Bronchial epithelial cell (primary cell): ENCODE measurements around the gene KRT31. TPM values are rescaled to one million over a fixed set of nuclear protein-coding genes. Genes with fewer than 3 reads are reported as not detected.

Source experiments
- DNase-seq: peaks from one replicate; pipeline ENCODE4 v3.0.0-alpha.2; 2010; ENCODE audit warnings: low read depth
- FAIRE-seq: peaks from 2 replicates; lab custom pipeline; 2011; peaks lifted over from hg19 to GRCh38; lab: Jason Lieb, UNC
- H3K27me3 ChIP-seq: 2 replicates; pipeline ENCODE4 v1.5.1; 2011; ENCODE audit warnings: low read length; ENCODE audit not compliant: control insufficient read depth, insufficient read depth
- H3K36me3 ChIP-seq: 2 replicates; pipeline ENCODE4 v1.5.1; 2011; ENCODE audit warnings: low read length; ENCODE audit not compliant: control insufficient read depth, insufficient read depth
- H3K4me3 ChIP-seq: 2 replicates; pipeline ENCODE4 v1.5.1; 2011; ENCODE audit warnings: mild to moderate bottlenecking, low read depth, low read length, control low read depth
- total RNA-seq: library from RNA; depleted of rRNA; stranded (reverse); fragments of >200 nt; gene quantifications from 2 replicates; pipeline ENCODE4 v1.2.1, GENCODE V29; 2014
- TF ChIP-seq, protein P1 (sequence below): IDR thresholded peaks from 2 replicates; pipeline ENCODE4 v1.5.1; 2011; ENCODE audit warnings: mild to moderate bottlenecking, moderate library complexity, low read length, control low read depth, inconsistent platforms; ENCODE audit not compliant: insufficient read depth, severe bottlenecking

KRT31 gene
- total RNA-seq, 1 donor from 2014 or later = not detected

DNA sequence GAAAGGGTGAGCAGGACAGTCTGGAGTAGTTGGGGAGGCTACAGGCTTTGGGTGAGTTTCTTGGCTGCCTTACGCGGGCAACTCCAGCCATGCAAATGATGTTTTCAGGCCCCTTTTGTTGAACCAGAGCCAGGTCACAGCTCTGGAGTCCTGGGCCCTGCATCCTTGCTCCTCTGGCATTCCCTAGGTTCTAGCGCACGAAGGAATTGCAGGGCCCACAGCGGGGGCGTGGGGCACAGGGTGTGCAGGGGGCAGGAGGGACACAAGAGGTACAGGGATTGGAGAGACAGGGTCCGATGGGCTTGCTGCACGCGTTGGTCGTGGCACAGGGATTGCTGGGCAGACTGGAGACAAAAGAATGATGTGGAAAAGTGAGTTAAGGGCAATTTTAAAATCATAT is 3.6 kb downstream of the KRT31 start:
- Histone ChIP-seq H3K36me3 (no peaks in the 10 kb centered on the region), H3K4me3 (no peak overlapping the region), H3K27me3 (no peaks in the 10 kb centered on the region)
- no peak for DNase-seq
- TF ChIP-seq, protein P1, sequence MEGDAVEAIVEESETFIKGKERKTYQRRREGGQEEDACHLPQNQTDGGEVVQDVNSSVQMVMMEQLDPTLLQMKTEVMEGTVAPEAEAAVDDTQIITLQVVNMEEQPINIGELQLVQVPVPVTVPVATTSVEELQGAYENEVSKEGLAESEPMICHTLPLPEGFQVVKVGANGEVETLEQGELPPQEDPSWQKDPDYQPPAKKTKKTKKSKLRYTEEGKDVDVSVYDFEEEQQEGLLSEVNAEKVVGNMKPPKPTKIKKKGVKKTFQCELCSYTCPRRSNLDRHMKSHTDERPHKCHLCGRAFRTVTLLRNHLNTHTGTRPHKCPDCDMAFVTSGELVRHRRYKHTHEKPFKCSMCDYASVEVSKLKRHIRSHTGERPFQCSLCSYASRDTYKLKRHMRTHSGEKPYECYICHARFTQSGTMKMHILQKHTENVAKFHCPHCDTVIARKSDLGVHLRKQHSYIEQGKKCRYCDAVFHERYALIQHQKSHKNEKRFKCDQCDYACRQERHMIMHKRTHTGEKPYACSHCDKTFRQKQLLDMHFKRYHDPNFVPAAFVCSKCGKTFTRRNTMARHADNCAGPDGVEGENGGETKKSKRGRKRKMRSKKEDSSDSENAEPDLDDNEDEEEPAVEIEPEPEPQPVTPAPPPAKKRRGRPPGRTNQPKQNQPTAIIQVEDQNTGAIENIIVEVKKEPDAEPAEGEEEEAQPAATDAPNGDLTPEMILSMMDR = no peak
- FAIRE-seq = no peak

DNA sequence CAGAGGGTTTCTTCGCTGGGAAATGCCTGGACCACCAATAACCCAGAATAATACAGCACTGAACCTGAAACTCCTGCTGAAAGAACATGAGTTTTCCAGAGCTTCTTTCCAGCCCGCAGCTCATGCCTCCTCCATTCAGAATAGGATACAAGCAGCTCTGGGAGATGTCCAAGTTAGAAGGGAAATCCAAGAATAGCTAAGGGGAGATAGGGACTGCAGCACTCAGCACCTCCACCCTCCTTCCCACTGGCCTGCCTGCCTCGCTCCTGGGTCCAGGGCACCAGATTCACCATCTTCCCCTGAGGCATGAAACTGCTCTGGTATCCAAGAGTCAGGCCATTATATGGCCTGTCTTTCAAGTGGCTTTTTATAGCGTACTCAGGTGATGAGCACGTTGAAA is 4.1 kb downstream of the KRT31 start:
- FAIRE-seq (no peak), DNase-seq (no peak)
- TF ChIP-seq, protein P1 = no peak
- H3K36me3 ChIP-seq = no peaks in the 10 kb centered on the region
- H3K4me3 ChIP-seq = no peak overlapping the region
- H3K27me3 ChIP-seq = no peaks in the 10 kb centered on the region

DNA sequence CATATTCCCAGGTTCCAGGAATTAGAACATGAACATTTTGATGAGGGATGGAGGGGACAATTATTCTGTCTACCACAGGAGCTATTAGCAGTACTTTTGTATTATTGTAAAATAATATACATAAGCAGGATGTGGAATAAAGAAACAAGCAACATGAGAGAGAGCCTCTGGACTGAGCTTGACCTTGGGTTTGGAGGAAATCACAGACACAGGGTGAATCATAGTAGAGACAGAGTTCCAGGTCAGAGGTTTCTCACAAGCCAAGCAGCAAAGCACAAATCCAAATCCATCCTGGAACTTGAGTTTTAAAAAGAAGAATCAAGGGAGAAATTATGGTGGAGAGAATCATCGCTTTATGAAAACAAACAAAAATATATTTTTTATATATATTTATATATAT is 5.1 kb downstream of the KRT31 start:
- no peak overlapping the region for H3K4me3 ChIP-seq
- no peak for FAIRE-seq
- TF ChIP-seq, protein P1 = no peak
- DNase-seq = peak; percentile 43
- no peaks in the 10 kb centered on the region for H3K27me3 ChIP-seq
- H3K36me3 ChIP-seq = no peaks in the 10 kb centered on the region

DNA sequence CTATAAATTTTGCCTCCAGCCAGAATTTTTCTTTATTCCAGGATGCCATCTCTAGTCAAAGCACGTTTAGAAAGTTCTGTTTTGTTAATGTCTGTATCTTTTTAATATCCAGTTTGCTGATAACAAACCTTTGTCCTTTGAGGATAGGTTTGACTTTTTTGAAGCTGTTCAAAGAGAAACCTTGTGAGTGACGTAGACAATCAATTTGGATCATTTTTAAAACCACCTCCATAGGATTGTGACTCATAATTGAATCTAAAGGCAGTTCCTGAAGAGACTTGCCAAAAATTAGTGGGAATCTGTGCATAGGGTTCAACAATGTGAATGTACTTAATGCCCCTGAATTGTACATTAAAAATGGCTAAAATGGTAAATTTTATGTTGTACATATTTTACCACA is 5.9 kb downstream of the KRT31 start:
- DNase-seq (peak; percentile 37), FAIRE-seq (no peak)
- Histone ChIP-seq H3K27me3 (no peaks in the 10 kb centered on the region), H3K4me3 (no peak overlapping the region), H3K36me3 (no peaks in the 10 kb centered on the region)
- TF ChIP-seq, protein P1 = no peak

DNA sequence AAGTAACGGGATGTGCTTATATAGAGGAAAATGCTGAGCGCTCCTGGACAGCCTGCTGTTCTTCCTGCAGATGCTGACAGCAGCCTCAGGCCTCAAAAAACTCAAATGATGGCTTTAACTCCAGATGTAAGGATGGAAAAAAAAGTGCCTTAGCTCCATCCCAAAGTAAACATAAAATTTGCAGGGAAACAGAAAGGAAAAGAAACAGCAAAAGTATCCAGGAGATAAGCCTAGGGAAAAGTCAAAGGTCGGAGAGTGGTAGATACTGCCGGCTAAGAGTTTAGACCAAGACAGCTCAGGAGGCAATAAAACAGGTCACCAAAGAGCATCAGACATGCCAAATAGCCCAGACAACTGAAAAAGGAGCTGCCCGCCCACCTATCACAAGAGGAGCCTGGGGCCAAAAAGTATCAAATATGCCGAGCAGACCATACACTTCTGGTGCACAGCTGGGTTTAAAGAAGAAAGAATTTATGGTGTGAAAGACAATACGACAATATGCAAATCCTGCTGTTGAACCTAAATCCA is 6.9 kb downstream of the KRT31 start:
- Histone ChIP-seq H3K4me3 (no peak overlapping the region), H3K27me3 (no peaks in the 10 kb centered on the region), H3K36me3 (no peaks in the 10 kb centered on the region)
- TF ChIP-seq, protein P1 = no peak
- DNase-seq = no peak
- FAIRE-seq = no peak

DNA sequence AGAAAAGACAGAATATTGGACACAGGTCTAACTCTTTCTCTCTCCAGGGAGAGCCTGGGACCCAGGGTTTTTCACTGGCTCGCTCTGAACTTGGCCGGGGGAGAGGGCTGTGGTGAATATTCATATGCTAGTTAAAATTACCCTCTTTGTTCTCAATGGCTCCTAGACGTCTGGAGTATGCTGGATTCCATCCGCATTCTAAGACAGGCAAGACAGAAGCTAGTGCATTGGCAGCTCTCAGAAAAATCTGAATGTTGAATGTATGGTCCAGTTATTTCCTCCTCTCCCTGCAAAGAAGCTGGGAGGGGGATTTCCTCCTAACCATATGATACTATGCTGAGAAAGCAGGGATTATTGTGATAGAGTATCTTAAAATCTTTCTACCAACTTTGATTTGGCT is 9.7 kb downstream of the KRT31 start:
- Histone ChIP-seq H3K4me3 (no peak overlapping the region), H3K36me3 (no peaks in the 10 kb centered on the region), H3K27me3 (no peaks in the 10 kb centered on the region)
- TF ChIP-seq, protein P1 = no peak
- DNase-seq (no peak), FAIRE-seq (no peak)
